Measurements from ENCODE around the gene ABCC2.
"Not testable (repeated sequence)": the region's sequence is repeated elsewhere in the genome, so short reads cannot be mapped to it uniquely, and the experiment has no call there.

The ABCC2 gene

DNA sequence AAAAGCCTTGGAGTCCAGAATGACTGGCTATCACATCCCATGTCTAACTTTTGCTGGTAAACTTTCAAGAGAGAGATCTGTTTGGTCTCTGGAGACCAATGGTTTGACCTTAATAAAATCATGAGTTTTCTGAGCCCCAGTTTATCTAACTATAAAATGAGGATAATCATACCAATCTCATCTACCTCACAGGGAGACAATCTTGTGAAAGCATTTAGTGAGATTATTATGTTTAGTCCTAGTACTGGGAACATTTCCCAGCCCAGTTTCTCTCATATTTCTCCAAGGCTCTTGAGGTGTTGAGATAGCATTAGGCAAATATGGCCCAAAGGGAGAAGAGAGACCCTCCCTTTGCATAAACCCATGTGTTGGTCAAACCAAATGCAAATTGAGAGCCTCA is 25.8 kb downstream of the ABCC2 start:
- no peak for DNase-seq (ENCODE audit: low read depth)

DNA sequence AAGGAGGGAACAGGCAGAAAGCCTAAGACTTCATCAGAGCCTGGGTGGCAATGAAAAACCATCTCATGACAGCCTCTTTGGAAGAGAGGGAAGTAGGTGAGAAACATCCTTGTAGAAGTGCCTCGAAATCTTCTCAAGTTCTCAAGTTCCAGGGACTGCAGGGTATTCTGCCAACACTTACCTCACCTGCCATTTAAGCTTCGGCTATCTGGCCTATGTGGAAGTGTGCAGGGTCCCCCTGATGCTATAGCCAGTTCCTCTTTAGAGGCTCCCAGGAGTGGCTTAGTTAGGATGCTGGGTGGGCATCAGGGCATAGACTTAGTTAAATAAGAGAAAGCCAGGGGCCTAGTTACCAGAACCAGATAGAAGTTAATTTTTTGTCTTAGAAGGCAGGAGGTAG is 27.0 kb downstream of the ABCC2 start:
- no peak for DNase-seq (ENCODE audit: low read depth)

DNA sequence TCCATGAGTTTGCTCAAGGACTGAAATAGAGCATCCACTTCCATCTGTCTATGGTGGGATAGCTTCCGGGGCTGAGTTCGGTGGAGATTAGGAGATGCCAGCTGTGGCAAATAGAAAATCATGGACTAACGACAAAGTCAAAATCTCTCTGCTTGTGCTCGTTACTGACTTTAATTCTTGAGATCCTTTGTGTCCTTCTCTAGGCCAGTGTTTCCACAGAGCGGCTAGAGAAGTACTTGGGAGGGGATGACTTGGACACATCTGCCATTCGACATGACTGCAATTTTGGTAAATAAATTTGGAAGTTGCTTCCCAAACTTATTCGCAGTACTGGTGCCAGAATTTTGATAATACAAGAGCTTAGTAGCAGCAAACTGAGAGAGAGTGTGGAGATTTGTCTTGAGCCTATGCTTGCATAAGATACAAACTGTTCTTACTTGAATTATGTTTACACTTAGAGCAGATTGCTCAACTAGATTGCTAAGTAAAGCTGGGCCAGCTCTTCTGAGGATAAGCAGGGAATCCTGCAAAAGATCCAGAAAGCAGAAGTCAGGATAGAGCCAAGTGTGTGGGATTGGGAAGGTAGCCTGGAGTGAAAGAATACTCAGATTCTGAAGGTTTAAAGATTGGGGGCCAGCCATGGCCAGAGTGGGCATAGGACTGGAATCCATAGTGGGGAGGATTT is 27.6 kb downstream of the ABCC2 start:
- no peak for DNase-seq (ENCODE audit: low read depth)

DNA sequence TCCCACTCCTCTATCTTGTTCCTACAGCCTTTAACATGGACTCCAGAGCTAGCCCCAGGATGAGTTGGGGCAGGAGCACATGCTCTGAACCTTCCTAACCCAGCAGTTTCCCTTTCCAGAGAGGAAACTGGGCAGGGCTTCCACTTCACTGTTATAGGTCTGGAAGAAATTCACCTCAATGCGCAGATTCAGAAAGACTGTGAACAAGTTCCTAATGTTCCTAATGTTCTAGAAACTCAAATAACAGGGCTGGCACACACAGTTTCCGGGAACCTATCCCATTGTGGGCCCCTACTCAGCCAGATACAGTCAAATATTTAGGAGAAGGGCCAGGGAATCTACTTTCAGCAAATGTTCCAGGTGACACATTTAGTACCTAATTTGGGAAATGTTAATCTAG is 29.7 kb downstream of the ABCC2 start:
- DNase-seq (ENCODE audit: low read depth) = no peak

DNA sequence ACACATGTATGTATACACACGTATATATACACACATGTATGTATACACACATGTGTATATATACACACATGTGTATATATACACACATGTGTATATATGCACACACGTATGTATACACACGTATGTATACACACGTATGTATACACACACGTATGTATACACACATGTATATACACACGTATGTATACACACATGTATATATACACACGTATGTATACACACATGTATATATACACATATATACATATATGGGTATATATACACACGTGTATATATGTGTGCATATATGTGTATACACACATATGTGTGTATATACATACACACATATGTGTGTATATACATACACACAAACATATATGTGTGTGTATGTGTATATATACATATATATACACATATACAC is 31.7 kb downstream of the ABCC2 start:
- no peak for DNase-seq (ENCODE audit: low read depth)

DNA sequence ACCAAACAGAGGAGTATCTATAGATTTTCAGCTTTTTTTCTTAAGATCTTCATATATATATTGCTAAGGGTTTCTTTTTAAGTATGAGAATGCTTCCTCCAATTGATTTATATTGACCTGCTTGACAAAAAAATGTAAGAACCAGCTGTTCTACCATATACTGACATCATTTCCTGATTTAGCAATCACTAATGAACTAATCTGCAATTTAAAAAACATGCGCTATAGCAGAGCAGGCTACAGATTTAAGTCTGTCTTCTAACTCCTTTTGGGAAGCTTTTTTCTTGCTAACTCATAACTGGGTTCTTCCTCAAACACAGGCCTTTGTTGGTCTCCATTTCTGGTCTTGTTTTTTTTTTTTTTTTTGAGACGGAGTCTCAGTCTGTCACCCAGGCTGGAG is 33.2 kb downstream of the ABCC2 start:
- DNase-seq (ENCODE audit: low read depth) = no peak

DNA sequence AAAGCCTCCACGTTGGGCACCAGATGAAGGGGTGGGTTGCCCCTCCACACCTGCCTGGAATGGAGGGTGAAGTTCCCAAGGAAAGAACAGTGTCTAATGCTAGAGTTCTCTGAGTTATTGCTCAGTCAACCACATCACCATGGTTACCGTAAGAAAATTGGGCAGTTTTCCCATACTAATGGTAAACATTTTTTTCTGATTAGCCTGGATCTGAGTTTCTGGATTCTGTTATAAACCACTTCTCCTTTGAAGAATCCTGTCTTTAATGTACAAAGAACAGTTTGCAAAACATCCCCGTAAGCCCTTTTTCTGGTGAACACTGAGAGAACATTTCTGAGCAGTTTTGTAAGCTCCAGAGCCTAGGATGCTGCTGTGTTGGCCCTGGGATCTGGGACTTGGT is 45.5 kb downstream of the ABCC2 start:
- peak; percentile 74 for DNase-seq (ENCODE audit: low read depth)

DNA sequence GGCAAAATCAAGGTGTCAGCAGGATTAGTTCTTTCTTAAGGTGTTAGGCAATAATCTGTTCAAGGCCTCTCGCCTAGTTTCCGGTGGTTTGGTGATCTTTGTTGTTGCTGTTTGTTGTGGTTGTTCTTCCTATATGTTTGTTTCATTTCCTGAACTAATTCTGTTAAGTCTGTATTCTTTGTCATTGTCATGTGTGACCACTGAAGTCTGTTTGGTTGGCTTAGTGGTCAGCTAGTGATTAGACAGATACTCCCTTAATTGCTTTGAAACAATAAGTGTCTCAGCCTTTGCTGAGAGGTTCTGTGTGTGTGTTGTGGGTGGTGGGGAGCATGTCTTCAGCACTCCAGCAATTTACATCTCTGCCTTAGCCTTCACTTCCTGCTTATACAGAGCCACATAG is 46.0 kb downstream of the ABCC2 start:
- DNase-seq (ENCODE audit: low read depth) = no peak

DNA sequence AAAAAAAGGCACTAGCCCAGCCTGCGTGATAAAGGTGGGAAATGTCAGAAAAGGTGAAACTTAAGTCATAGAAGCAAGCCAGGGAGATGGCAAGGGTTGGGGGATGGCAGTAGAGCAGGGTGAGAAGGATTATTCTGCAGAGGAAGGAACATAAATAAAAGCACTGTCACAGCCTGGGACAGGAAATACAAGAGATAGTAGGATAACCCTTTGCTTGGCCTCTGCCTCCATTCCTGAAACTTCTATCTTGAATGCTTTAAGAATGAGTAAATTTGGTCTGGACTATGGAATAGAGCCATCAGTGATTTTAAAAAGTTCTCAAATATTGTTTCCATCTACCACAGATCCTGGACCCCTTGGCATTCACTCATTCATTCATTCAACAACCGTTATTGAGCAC is 50.0 kb downstream of the ABCC2 start:
- peak; percentile 73 for DNase-seq (ENCODE audit: low read depth)

DNA sequence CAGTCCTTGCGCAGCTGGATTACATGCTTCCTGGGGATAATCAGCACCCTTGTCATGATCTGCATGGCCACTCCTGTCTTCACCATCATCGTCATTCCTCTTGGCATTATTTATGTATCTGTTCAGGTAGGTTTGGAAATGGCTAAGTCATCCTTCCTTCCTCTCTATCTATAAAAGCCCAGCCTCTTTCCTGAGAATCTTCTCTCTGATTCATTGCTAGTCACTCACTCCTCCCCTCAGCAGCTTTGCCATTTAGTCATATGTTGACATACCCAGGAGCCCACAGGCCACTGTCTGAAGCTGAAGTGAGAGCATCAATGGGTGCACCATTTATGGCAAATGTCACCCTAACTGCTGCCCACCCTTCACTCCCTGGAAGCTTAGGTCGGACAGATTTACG is 52.0 kb downstream of the ABCC2 start:
- DNase-seq (ENCODE audit: low read depth) = peak; percentile 91

DNA sequence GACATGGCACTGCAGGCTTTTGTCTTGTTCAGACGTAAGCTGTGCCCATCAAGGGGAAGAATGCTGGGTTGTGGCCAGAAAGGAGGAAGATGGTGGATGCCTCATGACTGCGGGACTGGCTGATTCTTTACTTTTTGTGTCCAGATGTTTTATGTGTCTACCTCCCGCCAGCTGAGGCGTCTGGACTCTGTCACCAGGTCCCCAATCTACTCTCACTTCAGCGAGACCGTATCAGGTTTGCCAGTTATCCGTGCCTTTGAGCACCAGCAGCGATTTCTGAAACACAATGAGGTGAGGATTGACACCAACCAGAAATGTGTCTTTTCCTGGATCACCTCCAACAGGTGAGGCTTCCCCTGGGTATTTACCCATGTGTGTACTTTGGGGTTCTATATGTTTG is 53.5 kb downstream of the ABCC2 start:
- DNase-seq (ENCODE audit: low read depth) = no peak

DNA sequence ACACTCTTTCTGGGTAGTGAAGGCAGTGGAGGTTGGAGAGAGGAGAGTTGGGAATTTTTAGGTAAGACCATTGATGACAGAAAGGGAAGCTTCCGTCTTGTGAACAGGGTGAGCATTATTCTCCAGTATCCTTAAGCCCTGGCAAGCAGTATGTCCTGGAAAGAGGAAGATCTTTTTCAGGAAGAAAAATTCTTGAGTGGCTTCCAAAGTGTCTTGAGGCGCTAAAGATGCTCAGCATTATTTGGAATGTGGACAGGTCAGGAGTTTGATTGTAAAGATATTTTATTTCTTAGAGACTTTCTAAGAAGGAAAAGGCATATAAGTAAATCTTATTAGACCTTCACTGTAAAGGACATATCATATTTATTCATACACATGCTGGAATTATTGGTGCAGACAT is 54.3 kb downstream of the ABCC2 start:
- DNase-seq (ENCODE audit: low read depth) = peak; percentile 54

DNA sequence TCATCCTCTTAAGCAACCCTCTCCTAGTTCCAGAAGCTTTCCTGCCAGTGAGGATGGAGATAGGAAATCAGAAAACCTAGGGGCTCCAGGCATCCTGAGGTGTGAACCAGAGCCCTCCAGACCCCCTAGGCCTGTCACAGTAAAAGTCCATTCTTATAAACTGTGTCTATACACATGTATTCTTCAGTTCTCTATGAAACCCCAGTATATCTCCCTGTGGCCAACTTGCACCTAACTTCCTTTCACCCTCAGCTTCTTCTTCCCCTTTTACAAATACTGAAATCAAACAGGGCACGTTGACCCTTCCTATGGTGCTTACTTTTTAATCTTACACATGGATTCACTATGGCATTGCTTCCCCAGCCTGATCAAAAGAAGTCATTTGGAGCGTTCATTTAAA is 58.4 kb downstream of the ABCC2 start:
- DNase-seq (ENCODE audit: low read depth) = not testable (repeated sequence)

DNA sequence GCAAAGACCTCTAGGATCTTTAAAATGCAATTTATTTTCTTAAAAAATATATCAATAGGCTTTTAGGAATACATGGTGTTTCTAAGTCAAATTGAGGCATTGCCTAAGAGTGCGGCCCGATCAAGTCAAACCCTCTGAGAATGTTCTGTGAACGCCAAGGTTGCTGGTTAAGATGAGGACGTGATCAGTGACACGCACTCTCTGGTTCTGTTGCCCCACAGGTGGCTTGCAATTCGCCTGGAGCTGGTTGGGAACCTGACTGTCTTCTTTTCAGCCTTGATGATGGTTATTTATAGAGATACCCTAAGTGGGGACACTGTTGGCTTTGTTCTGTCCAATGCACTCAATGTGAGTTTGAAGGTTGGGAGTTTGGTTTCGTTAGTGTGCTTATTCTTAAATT is 59.3 kb downstream of the ABCC2 start:
- DNase-seq (ENCODE audit: low read depth) = no peak

DNA sequence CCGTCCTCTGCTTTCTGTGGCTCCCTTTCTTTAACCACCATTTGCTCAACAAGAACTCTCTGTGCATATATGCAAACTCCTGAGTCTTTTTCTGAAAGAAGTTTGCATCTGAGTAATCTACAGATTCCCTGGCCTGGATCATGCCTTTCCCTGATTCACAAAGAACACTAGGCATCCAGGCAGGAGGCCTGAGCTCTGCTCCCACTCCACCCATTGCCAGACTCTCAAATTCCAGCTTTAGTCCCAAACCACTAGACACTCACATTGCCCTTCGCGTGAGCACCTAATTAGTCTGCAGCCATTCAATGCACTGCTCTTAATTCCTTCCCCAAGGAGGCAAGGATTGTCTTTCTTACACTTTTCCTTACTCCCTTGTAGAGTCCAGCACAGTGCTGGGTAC is 60.9 kb downstream of the ABCC2 start:
- peak; percentile 55 for DNase-seq (ENCODE audit: low read depth)

DNA sequence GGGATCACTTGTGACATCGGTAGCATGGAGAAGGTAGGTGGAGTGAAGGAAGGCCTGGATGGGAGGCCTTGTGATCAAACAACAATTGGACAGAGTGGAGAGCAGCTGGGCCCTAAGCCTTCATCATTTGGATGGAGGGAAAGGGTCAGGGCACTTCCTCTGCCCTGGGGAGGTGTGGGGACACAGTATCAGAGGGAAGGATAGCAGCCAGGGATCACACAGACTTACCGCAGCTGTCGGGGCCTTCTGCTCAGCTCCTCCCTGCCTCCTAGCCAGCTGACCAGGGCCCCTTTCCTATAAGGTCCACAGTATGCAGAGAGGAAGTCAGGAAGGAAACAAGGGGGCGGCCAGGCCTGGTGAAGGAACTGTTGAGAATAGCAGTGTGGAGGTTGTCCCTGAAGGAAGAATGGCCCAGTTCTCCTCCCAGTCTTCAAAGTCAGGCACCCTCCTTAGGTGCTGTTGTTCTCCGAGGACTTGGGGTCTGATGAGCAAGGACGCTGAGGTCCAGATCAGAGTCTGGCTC is 62.1 kb downstream of the ABCC2 start:
- no peak for DNase-seq (ENCODE audit: low read depth)

DNA sequence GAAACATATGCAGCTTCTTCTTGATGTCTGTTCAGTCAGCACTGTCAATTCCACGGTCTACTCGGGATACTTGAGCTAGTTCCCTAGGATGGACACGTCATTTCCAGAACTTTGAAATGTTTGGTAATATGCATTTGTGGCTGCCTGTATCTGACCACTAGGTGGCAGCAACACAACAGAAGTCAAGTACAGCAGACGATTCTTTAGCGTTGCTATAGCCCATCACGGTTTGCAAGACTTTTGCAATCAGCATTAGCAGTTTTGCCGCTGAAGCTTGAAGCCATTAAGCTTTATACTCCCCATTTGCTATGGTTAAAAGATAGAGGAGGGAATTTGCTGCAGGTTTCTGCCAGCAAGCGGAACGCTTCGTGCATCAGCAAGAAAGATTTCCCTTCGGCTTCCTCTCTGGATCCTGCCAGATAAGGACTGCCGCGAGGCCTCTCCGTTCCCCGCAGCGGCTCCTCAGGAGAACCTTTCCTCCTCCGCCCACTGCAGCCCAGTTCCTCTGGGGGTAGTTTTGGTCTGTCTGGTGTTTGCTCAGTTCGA is 63.5 kb downstream of the ABCC2 start:
- peak; percentile 92 for DNase-seq (ENCODE audit: low read depth)

DNA sequence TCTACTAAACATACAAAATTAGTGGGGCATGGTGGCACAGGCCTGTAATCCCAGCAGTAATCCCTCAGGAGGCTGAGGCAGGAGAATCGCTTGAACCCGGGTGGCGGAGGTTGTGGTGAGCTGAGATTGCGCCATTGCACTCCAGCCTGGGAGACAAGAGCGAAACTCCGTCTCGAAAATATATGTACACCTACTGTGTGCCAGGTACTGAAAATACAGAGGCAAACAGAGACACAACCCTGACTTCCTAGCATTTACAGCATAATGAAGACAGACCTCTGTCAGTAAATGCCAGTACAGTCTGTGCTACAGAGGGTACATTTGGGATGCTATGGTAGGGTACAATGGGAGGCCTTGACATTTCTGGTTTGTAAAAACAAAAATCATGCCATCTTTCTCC is 66.6 kb downstream of the ABCC2 start:
- DNase-seq (ENCODE audit: low read depth) = no peak

DNA sequence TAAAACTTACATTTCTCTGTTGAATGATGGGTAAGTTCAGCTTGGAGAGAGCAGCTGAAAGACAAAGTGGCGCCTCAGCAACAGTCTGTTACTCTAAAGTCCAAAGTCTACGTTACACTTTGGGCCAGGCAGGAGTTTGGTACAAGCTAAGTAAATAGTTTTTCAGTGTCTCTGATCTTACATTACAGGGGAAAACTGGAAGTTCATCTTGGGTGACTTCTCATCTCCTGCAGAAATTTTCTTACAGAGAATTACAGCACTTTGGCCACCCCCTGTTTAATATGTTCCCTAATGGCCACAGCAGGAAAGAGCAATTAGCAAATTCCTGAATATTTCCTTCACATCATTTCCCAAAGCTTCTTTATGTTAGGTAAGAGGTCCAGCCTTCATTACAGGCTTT is 67.1 kb downstream of the ABCC2 start:
- DNase-seq (ENCODE audit: low read depth) = no peak

DNA sequence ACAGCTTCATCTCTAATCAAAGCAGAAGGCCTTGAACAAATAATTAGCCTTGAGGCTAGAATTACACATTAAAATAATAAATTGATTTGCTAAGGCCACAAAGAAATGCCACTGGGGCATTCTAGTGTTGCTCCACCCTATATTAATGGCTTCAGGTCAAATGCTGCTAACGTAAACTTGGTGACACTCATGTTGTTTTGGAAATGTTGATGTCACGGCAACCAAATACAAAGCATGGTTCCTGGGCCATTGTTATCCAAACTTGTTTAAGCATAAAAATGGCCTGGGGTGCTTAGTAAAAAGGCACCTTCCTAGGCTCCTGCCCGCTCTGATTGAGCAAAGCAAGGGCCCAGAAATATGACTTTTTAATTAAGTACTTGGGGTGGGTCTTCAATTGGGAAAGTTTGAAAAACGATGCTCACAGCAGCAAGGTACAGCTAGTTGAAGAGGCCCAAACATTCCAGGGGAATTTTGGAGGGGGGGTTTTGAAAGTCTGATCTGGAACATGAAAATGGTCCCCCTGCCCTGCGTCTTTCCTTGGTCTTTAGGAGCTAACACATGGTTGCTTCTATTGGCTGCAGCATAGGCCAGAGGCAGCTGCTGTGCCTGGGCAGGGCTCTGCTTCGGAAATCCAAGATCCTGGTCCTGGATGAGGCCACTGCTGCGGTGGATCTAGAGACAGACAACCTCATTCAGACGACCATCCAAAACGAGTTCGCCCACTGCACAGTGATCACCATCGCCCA is 67.8 kb downstream of the ABCC2 start:
- no peak for DNase-seq (ENCODE audit: low read depth)

DNA sequence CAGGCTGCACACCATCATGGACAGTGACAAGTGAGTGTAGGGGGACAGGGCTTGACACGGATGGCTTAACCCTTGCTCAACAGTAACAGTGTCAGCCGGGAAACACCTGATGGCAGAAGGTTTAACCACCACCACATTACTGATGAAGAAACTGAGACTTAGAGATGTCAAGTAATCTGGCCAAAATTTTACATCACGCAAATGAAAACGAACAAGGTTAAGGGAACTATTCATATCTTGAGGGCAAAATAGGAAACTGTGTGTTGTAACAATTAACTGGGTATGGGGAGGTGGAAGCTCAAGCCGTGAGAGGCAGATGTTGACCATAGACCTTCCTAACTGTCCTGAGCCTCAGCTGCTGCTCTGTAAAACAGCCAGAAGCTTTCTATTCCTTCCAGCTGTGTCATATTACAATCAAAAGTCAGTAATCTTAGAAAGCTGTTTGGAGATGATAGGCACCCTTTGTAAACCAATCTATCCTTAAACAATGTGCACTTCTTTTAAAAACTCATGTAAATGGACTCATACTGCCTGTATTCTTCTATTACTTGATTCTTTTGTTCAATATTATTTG is 68.4 kb downstream of the ABCC2 start:
- DNase-seq (ENCODE audit: low read depth) = no peak

DNA sequence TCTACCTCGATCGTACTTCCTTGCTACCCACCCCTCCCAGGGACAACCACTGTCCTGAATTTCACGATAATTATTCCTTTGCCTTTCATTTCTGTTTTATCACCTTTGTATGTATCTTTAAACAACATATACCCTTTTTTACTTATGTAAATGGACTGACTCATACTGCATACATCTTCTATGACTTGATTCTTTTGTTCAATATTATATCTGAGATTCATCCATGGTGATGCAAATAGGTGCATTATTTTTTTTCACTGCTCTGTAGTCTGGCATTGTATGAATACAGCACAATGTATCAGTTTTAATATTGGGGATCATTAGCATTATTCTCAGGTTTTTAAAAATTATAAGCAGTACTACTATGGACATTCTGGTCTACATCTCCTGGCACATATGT is 69.4 kb downstream of the ABCC2 start:
- no peak for DNase-seq (ENCODE audit: low read depth)
